ENCODE measurements around the gene OSER1.

GRCh38 chr20:44231193-44231592, 20.6 kb upstream of the OSER1 start:
- TF ChIP-seq CTCF (optimal IDR thresholded peaks at IDR 0.05 in 1 of 3, IDR thresholded peaks at IDR 0.05 in 1 of 3, conservative IDR thresholded peaks at IDR 0.05 in 1 of 3; ENCODE audit: extremely low read depth in 1 of 3, insufficient read depth in 2 of 3, low read length in 3 of 3): no peak
- TF ChIP-seq EZH2 (IDR thresholded peaks at IDR 0.05; ENCODE audit: low read length): no peak
